Mesothelial cell of epicardium (in vitro differentiated cells): ENCODE results near the gene FMN2. TPM values are rescaled to one million over a fixed set of nuclear protein-coding genes. Genes with fewer than 3 reads are reported as not detected.

Experiments
- DNase-seq, 2 experiments: peaks; one replicate each; pipeline ENCODE4 v3.0.0; 2021; ENCODE audit warnings: low spot score in 2 of 2; ENCODE audit not compliant: unreplicated experiment in 2 of 2
- H3K27ac Mint-ChIP-seq: 2 replicates; pipeline ENCODE4 v1.8.0; 2021; ENCODE audit warnings: mixed read lengths
- H3K27me3 Mint-ChIP-seq: 2 replicates; pipeline ENCODE4 v1.8.0; 2021; ENCODE audit warnings: low read depth, mixed read lengths
- H3K36me3 Mint-ChIP-seq: 2 replicates; pipeline ENCODE4 v1.8.0; 2021; ENCODE audit warnings: mixed read lengths
- H3K4me1 Mint-ChIP-seq: 2 replicates; pipeline ENCODE4 v1.8.0; 2021; ENCODE audit warnings: mixed read lengths
- H3K4me3 Mint-ChIP-seq: 2 replicates; pipeline ENCODE4 v1.8.0; 2021; ENCODE audit warnings: mild to moderate bottlenecking, moderate library complexity, mixed read lengths
- H3K9me3 Mint-ChIP-seq: 2 replicates; pipeline ENCODE4 v1.8.0; 2021; ENCODE audit warnings: mixed read lengths
- CTCF ChIP-seq: fragments of 200-600 bp; sonication (generic); IDR thresholded peaks from one replicate; pipeline ENCODE4 v1.5.0; 2021; ENCODE audit warnings: antibody characterized with exemption; ENCODE audit not compliant: unreplicated experiment
- total RNA-seq: library from RNA; stranded (reverse); gene quantifications from 3 replicates; pipeline ENCODE4 v1.2.1, GENCODE V29; 2021

Gene FMN2
- total RNA-seq, 1 donor from 2014 or later: 0.54 TPM

- H3K9me3 Mint-ChIP-seq: no peaks in the 10 kb centered on the region
- no peak overlapping the region for H3K27ac Mint-ChIP-seq
- no peaks in the 10 kb centered on the region for H3K4me1 Mint-ChIP-seq
- no peaks in the 10 kb centered on the region for H3K36me3 Mint-ChIP-seq
- TF ChIP-seq CTCF: no peak
- H3K4me3 Mint-ChIP-seq: no peak overlapping the region
- H3K27me3 Mint-ChIP-seq: no peaks in the 10 kb centered on the region
- no peak for DNase-seq
These were observed 258.0 kb downstream of the FMN2 start for GRCh38 chr1:240349695-240350094.

GRCh38 chr1:240350910-240351331, 259.2 kb downstream of the FMN2 start:
- no peak for DNase-seq

GRCh38 chr1:240351690-240352089, 260.0 kb downstream of the FMN2 start:
- H3K36me3 Mint-ChIP-seq: no peaks in the 10 kb centered on the region

More at GRCh38 chr1:240350910-240351331, 259.2 kb downstream of the FMN2 start:
- no peak for TF ChIP-seq CTCF
- Mint-ChIP-seq H3K27ac (no peak overlapping the region), H3K27me3 (no peaks in the 10 kb centered on the region), H3K9me3 (no peaks in the 10 kb centered on the region), H3K4me1 (no peaks in the 10 kb centered on the region), H3K36me3 (no peaks in the 10 kb centered on the region), H3K4me3 (no peak overlapping the region)

GRCh38 chr1:240352769-240353168, 261.1 kb downstream of the FMN2 start:
- Mint-ChIP-seq H3K27ac (no peak overlapping the region), H3K27me3 (no peaks in the 10 kb centered on the region), H3K36me3 (no peaks in the 10 kb centered on the region), H3K4me1 (no peaks in the 10 kb centered on the region), H3K9me3 (no peaks in the 10 kb centered on the region), H3K4me3 (no peak overlapping the region)
- no peak for TF ChIP-seq CTCF
- no peak for DNase-seq

More at GRCh38 chr1:240351690-240352089, 260.0 kb downstream of the FMN2 start:
- Mint-ChIP-seq H3K4me3 (no peak overlapping the region), H3K9me3 (no peaks in the 10 kb centered on the region), H3K4me1 (no peaks in the 10 kb centered on the region), H3K27ac (no peak overlapping the region), H3K27me3 (no peaks in the 10 kb centered on the region)
- DNase-seq: no peak
- TF ChIP-seq CTCF: no peak

- Mint-ChIP-seq H3K36me3 (no peaks in the 10 kb centered on the region), H3K27me3 (peaks cover 2% of the 10 kb centered on the region)
These were observed 264.9 kb downstream of the FMN2 start for GRCh38 chr1:240356568-240356967.

More at GRCh38 chr1:240356568-240356967, 264.9 kb downstream of the FMN2 start:
- no peak for TF ChIP-seq CTCF
- no peak for DNase-seq
- Mint-ChIP-seq H3K9me3 (no peaks in the 10 kb centered on the region), H3K27ac (no peak overlapping the region), H3K4me3 (no peak overlapping the region), H3K4me1 (no peaks in the 10 kb centered on the region)
